ENCODE results near the gene CCDC90B. TPM values are rescaled to one million over a fixed set of nuclear protein-coding genes. Genes with fewer than 3 reads are reported as not detected.

Gene CCDC90B
- total RNA-seq, 4 donors from 2014 or later = 20.6 to 34.1 (median 25.2) TPM

DNA sequence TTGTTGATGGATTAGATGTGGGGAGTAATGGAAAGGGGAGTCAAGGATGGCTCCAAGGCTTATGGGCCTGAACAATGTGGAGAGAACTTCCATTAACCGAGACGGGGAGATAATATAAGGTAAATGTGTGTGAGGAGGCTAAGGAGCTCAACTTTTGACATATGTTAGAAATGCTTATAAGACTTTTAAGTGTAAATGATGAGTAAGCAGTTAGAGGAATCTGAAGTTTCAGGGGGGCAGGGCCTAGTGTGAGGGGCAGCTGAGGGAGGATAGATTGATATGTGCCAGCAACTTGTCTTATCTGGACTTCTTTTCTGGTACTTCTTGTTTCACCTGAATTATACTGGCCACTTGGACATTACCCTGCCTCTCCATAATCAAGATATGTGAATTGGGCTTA lies 62.7 kb downstream of the CCDC90B start:
- no peak for DNase-seq (ENCODE audit: low spot score in 2 of 2)
- TF ChIP-seq EP300 (IDR thresholded peaks at IDR 0.05) = no peak
- TF ChIP-seq, protein P1, sequence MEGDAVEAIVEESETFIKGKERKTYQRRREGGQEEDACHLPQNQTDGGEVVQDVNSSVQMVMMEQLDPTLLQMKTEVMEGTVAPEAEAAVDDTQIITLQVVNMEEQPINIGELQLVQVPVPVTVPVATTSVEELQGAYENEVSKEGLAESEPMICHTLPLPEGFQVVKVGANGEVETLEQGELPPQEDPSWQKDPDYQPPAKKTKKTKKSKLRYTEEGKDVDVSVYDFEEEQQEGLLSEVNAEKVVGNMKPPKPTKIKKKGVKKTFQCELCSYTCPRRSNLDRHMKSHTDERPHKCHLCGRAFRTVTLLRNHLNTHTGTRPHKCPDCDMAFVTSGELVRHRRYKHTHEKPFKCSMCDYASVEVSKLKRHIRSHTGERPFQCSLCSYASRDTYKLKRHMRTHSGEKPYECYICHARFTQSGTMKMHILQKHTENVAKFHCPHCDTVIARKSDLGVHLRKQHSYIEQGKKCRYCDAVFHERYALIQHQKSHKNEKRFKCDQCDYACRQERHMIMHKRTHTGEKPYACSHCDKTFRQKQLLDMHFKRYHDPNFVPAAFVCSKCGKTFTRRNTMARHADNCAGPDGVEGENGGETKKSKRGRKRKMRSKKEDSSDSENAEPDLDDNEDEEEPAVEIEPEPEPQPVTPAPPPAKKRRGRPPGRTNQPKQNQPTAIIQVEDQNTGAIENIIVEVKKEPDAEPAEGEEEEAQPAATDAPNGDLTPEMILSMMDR (IDR thresholded peaks at IDR 0.05) = no peak
- TF ChIP-seq POLR2AphosphoS5 (IDR thresholded peaks at IDR 0.05) = no peak
- no peak for TF ChIP-seq POLR2A (IDR thresholded peaks at IDR 0.05)
- H3K4me1 ChIP-seq = no peaks in the 10 kb centered on the region
- no peaks in the 10 kb centered on the region for H3K36me3 ChIP-seq
- H3K9me3 ChIP-seq = no peaks in the 10 kb centered on the region
- WGBS = 91% methylated on average over 2 of the region's 2 CpGs
- no peak overlapping the region for H3K27ac ChIP-seq
- no peak overlapping the region for H3K4me3 ChIP-seq
- no peaks in the 10 kb centered on the region for H3K27me3 ChIP-seq

DNA sequence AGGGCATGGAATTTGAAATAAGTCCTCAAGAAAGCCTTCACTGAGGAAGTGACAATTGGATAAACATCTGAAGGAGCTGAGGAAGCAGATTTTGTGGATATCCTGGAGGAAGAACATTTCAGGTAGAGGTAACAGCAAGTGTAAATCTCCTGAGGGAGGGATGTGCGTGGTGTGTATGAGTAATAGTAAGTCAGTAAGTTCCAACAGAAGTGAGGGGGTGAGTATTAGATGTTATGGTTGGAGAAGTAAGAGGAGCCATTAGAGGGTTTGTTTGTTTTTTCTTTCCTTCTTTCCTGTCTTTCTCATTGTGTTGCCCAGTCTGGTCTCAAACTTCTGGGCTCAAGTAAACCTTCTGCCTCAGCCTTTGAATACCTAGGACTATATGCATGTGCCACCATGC lies 63.7 kb downstream of the CCDC90B start:
- Histone ChIP-seq H3K4me1 (no peaks in the 10 kb centered on the region), H3K36me3 (no peaks in the 10 kb centered on the region), H3K27me3 (no peaks in the 10 kb centered on the region), H3K27ac (no peak overlapping the region), H3K9me3 (no peaks in the 10 kb centered on the region), H3K4me3 (no peak overlapping the region)
- no peak for DNase-seq (ENCODE audit: low spot score in 2 of 2)
- WGBS = 98% methylated on average over 1 of the region's 1 CpG
- TF ChIP-seq POLR2A (IDR thresholded peaks at IDR 0.05) (no peak), POLR2AphosphoS5 (IDR thresholded peaks at IDR 0.05) (no peak), EP300 (IDR thresholded peaks at IDR 0.05) (no peak)
- TF ChIP-seq, protein P1 (IDR thresholded peaks at IDR 0.05) = no peak

DNA sequence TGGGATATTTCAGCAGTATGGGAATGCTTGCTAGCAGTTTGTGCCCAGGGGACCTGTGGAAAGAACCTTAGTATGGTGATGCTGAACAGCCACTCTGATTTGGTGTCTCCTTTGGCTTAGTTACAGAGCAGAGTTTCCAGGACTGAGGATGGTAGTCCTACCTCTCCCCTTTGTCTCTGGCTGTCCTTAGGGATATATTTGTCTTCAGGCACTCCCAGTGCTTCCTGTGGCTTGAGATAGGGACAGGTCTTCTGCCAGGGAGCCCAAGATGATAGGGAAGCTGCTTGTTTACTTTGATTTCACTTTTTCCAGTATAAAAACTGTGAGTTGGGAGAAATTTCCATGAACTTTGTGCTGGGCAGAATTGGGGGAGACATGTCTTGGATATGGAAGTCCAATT lies 64.5 kb downstream of the CCDC90B start:
- no peak for TF ChIP-seq EP300 (IDR thresholded peaks at IDR 0.05)
- TF ChIP-seq POLR2A (IDR thresholded peaks at IDR 0.05) = no peak
- TF ChIP-seq POLR2AphosphoS5 (IDR thresholded peaks at IDR 0.05) = no peak
- TF ChIP-seq, protein P1 (IDR thresholded peaks at IDR 0.05) = no peak
- Histone ChIP-seq H3K27me3 (no peaks in the 10 kb centered on the region), H3K27ac (no peak overlapping the region), H3K36me3 (no peaks in the 10 kb centered on the region), H3K4me1 (no peaks in the 10 kb centered on the region), H3K4me3 (no peak overlapping the region), H3K9me3 (no peaks in the 10 kb centered on the region)
- no peak for DNase-seq (ENCODE audit: low spot score in 2 of 2)

DNA sequence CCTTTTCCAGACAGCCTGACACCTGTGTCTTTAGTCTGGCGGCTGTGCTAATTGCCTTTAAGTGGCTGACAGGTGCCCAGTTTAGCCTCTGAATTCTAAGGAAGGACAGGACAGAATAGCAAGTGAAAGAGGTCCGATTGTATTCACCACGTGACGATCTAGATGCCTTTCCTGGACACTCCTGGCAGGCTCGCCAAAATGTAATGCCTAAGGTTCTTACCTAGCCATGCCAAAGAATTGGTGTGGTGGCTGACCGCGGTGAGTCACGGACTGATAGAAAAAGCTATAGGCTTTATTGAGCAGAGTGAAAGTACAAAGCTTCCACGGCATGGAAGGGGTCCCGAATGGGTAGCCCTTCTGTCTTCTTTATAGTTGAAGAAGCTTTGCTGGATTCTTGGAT lies 65.9 kb downstream of the CCDC90B start:
- Histone ChIP-seq H3K4me3 (no peak overlapping the region), H3K4me1 (no peaks in the 10 kb centered on the region)
- 90% methylated on average over 10 of the region's 10 CpGs for WGBS

DNA sequence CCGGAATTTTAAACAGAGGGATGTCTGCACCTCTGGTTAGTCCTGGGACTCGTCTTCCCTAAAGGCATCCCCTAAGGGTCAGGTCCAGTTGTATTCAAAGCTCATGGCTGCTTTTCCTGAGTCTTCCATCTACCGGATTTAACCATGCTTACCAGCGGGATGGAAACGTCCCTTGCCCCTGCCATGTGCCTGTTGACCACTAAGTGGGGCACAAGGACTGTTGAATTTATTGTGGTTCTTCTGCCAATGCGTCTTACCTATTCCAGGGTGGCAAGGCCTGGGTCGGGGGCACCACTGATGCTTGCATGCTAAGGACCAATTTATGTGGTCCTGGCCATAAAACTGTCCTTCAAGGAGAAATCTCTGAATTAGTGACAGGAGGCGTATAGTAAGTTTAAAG lies 67.1 kb downstream of the CCDC90B start:
- H3K9me3 ChIP-seq = no peaks in the 10 kb centered on the region
- no peak for DNase-seq (ENCODE audit: low spot score in 2 of 2)
- no peaks in the 10 kb centered on the region for H3K27me3 ChIP-seq
- no peaks in the 10 kb centered on the region for H3K36me3 ChIP-seq
- TF ChIP-seq POLR2AphosphoS5 (IDR thresholded peaks at IDR 0.05) (no peak), EP300 (IDR thresholded peaks at IDR 0.05) (no peak), POLR2A (IDR thresholded peaks at IDR 0.05) (no peak)
- TF ChIP-seq, protein P1 (IDR thresholded peaks at IDR 0.05) = no peak
- 75% methylated on average over 8 of the region's 8 CpGs for WGBS
- no peak overlapping the region for H3K27ac ChIP-seq
- H3K4me1 ChIP-seq = no peaks in the 10 kb centered on the region
- no peak overlapping the region for H3K4me3 ChIP-seq

More for the DNA sequence above, 65.9 kb downstream of the CCDC90B start:
- TF ChIP-seq, protein P1 (IDR thresholded peaks at IDR 0.05) = no peak
- TF ChIP-seq POLR2AphosphoS5 (IDR thresholded peaks at IDR 0.05) (no peak), POLR2A (IDR thresholded peaks at IDR 0.05) (no peak), EP300 (IDR thresholded peaks at IDR 0.05) (no peak)
- Histone ChIP-seq H3K27me3 (no peaks in the 10 kb centered on the region), H3K9me3 (no peaks in the 10 kb centered on the region), H3K27ac (no peak overlapping the region), H3K36me3 (no peaks in the 10 kb centered on the region)
- DNase-seq (ENCODE audit: low spot score in 2 of 2) = no peak

Other genes with a start within 250 kb of the CCDC90B start
- gene RAB30, start 214.5 kb downstream of the CCDC90B start, total RNA-seq = 10 to 100 TPM; 14.1 to 38.1 (median 24.4) TPM
- 100 to 1,000 TPM in 2 of 4 donors, 10 to 100 TPM in 2; 89.1 to 185 (median 117) TPM for gene PCF11, start 129.2 kb downstream of the CCDC90B start, total RNA-seq
- 10 to 100 TPM in 2 of 4 donors, 1 to 10 TPM in 2; 7.2 to 12.6 (median 10.5) TPM for gene ANKRD42, start 92.7 kb downstream of the CCDC90B start, total RNA-seq